Activated CD8-positive, alpha-beta memory T cell treated with anti-CD3 and anti-CD28 coated beads for 1 hour (primary cell): ENCODE results near the gene NLRP14.

Experiments used
- DNase-seq, 2 donors: peaks; one replicate each; pipeline ENCODE4 v3.0.0-alpha.2; 2020; ENCODE audit warnings: low read depth in 1 of 2; ENCODE audit errors: extremely low read depth in 1 of 2

The NLRP14 gene

GRCh38 chr11:7046474-7047175 is 26.3 kb downstream of the NLRP14 start:
- DNase-seq = no peak

GRCh38 chr11:7050191-7050590 is 29.9 kb downstream of the NLRP14 start:
- DNase-seq = no peak

GRCh38 chr11:7056828-7057513 is 36.7 kb downstream of the NLRP14 start:
- DNase-seq = no peak

GRCh38 chr11:7057641-7058040 is 37.4 kb downstream of the NLRP14 start:
- DNase-seq = no peak

- no peak for DNase-seq
Measured at GRCh38 chr11:7060868-7061267, 40.6 kb downstream of the NLRP14 start.

- no peak for DNase-seq
Measured at GRCh38 chr11:7062534-7062933, 42.3 kb downstream of the NLRP14 start.

GRCh38 chr11:7072401-7073028 is 52.2 kb downstream of the NLRP14 start:
- no peak for DNase-seq

GRCh38 chr11:7077101-7077500 is 56.8 kb downstream of the NLRP14 start:
- no peak for DNase-seq

GRCh38 chr11:7079545-7080135 is 59.4 kb downstream of the NLRP14 start:
- DNase-seq = no peak

- no peak for DNase-seq
Measured at GRCh38 chr11:7080900-7081299, 60.6 kb downstream of the NLRP14 start.

- DNase-seq = no peak
Measured at GRCh38 chr11:7081441-7081840, 61.2 kb downstream of the NLRP14 start.

GRCh38 chr11:7088921-7089320 is 68.6 kb downstream of the NLRP14 start, which contains the start of gene RBMXL2:
Gene RBMXL2 (plus strand): TSS chr11:7088998. CDS start chr11:7089121, 123 bp downstream.
- no peak for DNase-seq

GRCh38 chr11:7089328-7090251 is 69.3 kb downstream of the NLRP14 start:
- no peak for DNase-seq

GRCh38 chr11:7098235-7098832 is 78.1 kb downstream of the NLRP14 start:
- DNase-seq = no peak

GRCh38 chr11:7115780-7116179 is 95.5 kb downstream of the NLRP14 start:
- DNase-seq = no peak

- no peak for DNase-seq
Measured at GRCh38 chr11:7116370-7116769, 96.1 kb downstream of the NLRP14 start.
